ENCODE results near the gene DHX8. TPM values are rescaled to one million over a fixed set of nuclear protein-coding genes. Genes with fewer than 3 reads are reported as not detected.

The DHX8 gene
- total and polyA plus RNA-seq, 2 donors (not counting 3 experiments of a cell fraction or from before 2014, with no cell fraction given): 34.9 to 65.6 TPM

GRCh38 chr17:43532581-43532980 is 48.8 kb downstream of the DHX8 start:
- H3K27ac ChIP-seq (ENCODE audit: insufficient read depth, low read depth, low read length): no peak overlapping the region
- no peak for DNase-seq (ENCODE audit: low read depth, low spot score)
- H3K4me2 ChIP-seq (ENCODE audit: insufficient read depth, low read length): no peak overlapping the region
- ChIA-PET CTCF (interaction anchor here (1.2 kb wide), 1 partner anchor 14 kb away, joined by 3 read pairs; the partner anchor contains the start of gene ETV4), POLR2A (no interaction called here)
- no peak overlapping the region for H2AFZ ChIP-seq (ENCODE audit: low read depth, low read length)
- no peaks in the 10 kb centered on the region for H3K9me3 ChIP-seq (replicated peaks; ENCODE audit: control insufficient read depth, insufficient read depth, low read length)
- H3K4me3 ChIP-seq (replicated peaks in 1 of 3; ENCODE audit: insufficient read depth in 1 of 3, low read depth in 1 of 3, low read length in 3 of 3): no peak overlapping the region
- dilution Hi-C loops (cut with MboI; ENCODE audit: extremely low pct_ligation_motif_present, low sequenced_read_pairs) (no loop called here), intact Hi-C loops (cut with micrococcal nuclease) (no loop called here)
- H3K9ac ChIP-seq (replicated peaks; ENCODE audit: extremely low read depth, insufficient read depth, low read length): no peak overlapping the region
- no peaks in the 10 kb centered on the region for H3K27me3 ChIP-seq (ENCODE audit: control insufficient read depth in 2 of 2, insufficient read depth in 2 of 2, low read length in 2 of 2)
- TF ChIP-seq EZH2 (IDR thresholded peaks at IDR 0.05; ENCODE audit: borderline replicate concordance, low read depth, low read length, severe bottlenecking) (no peak), MYC (IDR thresholded peaks at IDR 0.05; ENCODE audit: low read depth, low read length) (no peak), CTCF (IDR thresholded peaks at IDR 0.05; ENCODE audit: extremely low read depth in 1 of 2, insufficient read depth in 1 of 2, low read depth in 1 of 2, low read length in 2 of 2) (no peak), GATA2 (IDR thresholded peaks at IDR 0.05; ENCODE audit: insufficient read depth, insufficient read length, low read depth, low read length) (no peak), FOS (IDR thresholded peaks at IDR 0.05; ENCODE audit: borderline replicate concordance, insufficient read depth, low read length) (no peak), JUN (IDR thresholded peaks at IDR 0.05; ENCODE audit: borderline replicate concordance, insufficient read depth, insufficient read length, low read depth) (no peak)
- FAIRE-seq: no peak
- BruUV-seq (replicated peaks): no TSS peak
- H3K4me1 ChIP-seq (ENCODE audit: control insufficient read depth, extremely low read depth, insufficient read depth, low read length): peaks cover 28% of the 10 kb centered on the region
- H3K36me3 ChIP-seq (ENCODE audit: control insufficient read depth in 2 of 2, extremely low read depth in 1 of 2, insufficient read depth in 2 of 2, low read length in 2 of 2): no peaks in the 10 kb centered on the region
- no peaks in the 10 kb centered on the region for H3K9me1 ChIP-seq (replicated peaks; ENCODE audit: control insufficient read depth, extremely low read depth, insufficient read depth, low read length)
- H4K20me1 ChIP-seq (replicated peaks; ENCODE audit: control insufficient read depth, extremely low read depth, insufficient read depth, low read length): no peaks in the 10 kb centered on the region
- no peaks in the 10 kb centered on the region for H3K79me2 ChIP-seq (ENCODE audit: control insufficient read depth, insufficient read depth, low read length)
